Lower lobe of right lung (tissue), 2 donors: ENCODE measurements around the gene SLFNL1. TPM values are rescaled to one million over a fixed set of nuclear protein-coding genes. Genes with fewer than 3 reads are reported as not detected.

Experiments used
- ATAC-seq, 2 donors: fragments of 200-7000 bp; cut with Tn5 transposase; one replicate each; pipeline ENCODE4 v1.9.1; 2020 to 2022; ENCODE audit warnings: mild to moderate bottlenecking in 2 of 2, moderate library complexity in 2 of 2
- DNase-seq: peaks from one replicate; pipeline ENCODE4 v3.0.0-alpha.2; 2020
- H3K27ac ChIP-seq: fragments of 200-600 bp; one replicate; pipeline ENCODE4 v1.8.0; 2022
- H3K27me3 ChIP-seq: fragments of 200-600 bp; one replicate; pipeline ENCODE4 v1.8.0; 2022; ENCODE audit warnings: low read depth
- H3K36me3 ChIP-seq: fragments of 200-600 bp; one replicate; pipeline ENCODE4 v1.8.0; 2022; ENCODE audit warnings: mild to moderate bottlenecking
- H3K4me1 ChIP-seq: fragments of 200-600 bp; one replicate; pipeline ENCODE4 v1.8.0; 2022
- H3K4me3 ChIP-seq: fragments of 200-600 bp; one replicate; pipeline ENCODE4 v1.8.0; 2022; ENCODE audit warnings: mild to moderate bottlenecking
- H3K9me3 ChIP-seq: fragments of 200-600 bp; one replicate; pipeline ENCODE4 v1.8.0; 2022
- intact Hi-C: fragments of 100-400 bp; cut with DNase I; formaldehyde crosslinking; loops from one replicate; pipeline ENCODE4 v1.11.0; 2022
- total RNA-seq: library from RNA; stranded (reverse); fragmentation: NEBNext Ultra II Directional; extraction: Animal tissue kit (Norgen Biotek cat#: 25700); gene quantifications from one replicate; pipeline ENCODE4 v1.2.1, GENCODE V29; 2021
- TF ChIP-seq, protein P1 (sequence below): fragments of 200-600 bp; IDR thresholded peaks from one replicate; pipeline ENCODE4 v1.8.0; 2022; ENCODE audit warnings: antibody characterized with exemption, mild to moderate bottlenecking
- donor health status: DM: no; HTN: yes; CAD: no; lungs with severe emphysema.

The SLFNL1 gene
- total RNA-seq, 1 donor from 2014 or later: 4.8 TPM

DNA sequence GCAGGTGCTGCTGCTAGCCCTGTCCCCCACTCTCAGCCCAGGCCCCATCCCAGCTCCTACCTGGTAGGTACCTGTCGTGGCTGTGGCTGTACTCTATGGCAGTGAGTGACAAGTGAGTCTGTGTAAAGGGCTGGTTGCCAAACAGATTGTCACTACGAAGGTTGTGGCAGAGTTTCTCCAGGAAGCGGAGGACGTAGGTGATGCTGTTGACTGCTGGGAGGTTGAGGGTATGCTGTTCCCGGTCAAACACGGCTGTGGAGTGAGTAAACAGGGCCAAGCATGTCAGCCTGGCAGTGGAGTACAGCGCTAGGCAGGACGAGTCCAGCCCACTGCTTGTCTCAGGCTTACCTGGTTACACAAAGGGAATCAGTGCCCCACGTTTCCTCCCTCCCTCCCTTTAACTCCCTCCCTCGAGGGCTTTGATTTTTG is 24.8 kb upstream of the SLFNL1 start:
- Histone ChIP-seq H3K27me3 (no peaks in the 10 kb centered on the region), H3K27ac (peak overlapping the region; percentile 66), H3K9me3 (no peaks in the 10 kb centered on the region), H3K36me3 (peaks cover 33% of the 10 kb centered on the region), H3K4me3 (no peak overlapping the region), H3K4me1 (peaks cover 31% of the 10 kb centered on the region)
- intact Hi-C loops: no loop called here
- DNase-seq: peak; percentile 65
- ATAC-seq: peak; percentile 92 to 93
- TF ChIP-seq, protein P1, sequence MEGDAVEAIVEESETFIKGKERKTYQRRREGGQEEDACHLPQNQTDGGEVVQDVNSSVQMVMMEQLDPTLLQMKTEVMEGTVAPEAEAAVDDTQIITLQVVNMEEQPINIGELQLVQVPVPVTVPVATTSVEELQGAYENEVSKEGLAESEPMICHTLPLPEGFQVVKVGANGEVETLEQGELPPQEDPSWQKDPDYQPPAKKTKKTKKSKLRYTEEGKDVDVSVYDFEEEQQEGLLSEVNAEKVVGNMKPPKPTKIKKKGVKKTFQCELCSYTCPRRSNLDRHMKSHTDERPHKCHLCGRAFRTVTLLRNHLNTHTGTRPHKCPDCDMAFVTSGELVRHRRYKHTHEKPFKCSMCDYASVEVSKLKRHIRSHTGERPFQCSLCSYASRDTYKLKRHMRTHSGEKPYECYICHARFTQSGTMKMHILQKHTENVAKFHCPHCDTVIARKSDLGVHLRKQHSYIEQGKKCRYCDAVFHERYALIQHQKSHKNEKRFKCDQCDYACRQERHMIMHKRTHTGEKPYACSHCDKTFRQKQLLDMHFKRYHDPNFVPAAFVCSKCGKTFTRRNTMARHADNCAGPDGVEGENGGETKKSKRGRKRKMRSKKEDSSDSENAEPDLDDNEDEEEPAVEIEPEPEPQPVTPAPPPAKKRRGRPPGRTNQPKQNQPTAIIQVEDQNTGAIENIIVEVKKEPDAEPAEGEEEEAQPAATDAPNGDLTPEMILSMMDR: no peak

DNA sequence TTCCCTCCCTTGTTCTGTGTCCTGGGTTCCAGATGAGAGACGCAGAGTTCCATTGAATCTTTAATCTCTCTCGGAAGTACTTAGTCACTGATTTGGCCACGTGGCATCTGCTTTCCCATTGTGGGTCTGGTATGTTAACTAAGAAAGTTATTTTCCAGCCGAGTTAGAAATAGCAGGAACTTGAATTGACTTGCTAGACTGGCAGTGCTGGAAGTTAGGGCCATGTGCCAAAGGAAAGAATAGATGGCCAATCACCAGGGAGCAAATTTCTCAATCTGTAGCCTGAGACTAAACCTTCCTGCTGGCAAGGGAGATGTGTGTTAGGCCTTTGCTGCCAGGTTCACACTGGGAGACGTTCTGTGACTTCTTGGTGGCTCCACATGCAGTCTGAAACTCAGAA is 24.2 kb upstream of the SLFNL1 start:
- Histone ChIP-seq H3K27ac (peak overlapping the region; percentile 66), H3K4me1 (peaks cover 31% of the 10 kb centered on the region), H3K9me3 (no peaks in the 10 kb centered on the region), H3K36me3 (peaks cover 36% of the 10 kb centered on the region), H3K27me3 (no peaks in the 10 kb centered on the region), H3K4me3 (no peak overlapping the region)
- ATAC-seq (peak; percentile 83 to 85), DNase-seq (no peak)
- intact Hi-C loops: no loop called here
- TF ChIP-seq, protein P1: no peak

DNA sequence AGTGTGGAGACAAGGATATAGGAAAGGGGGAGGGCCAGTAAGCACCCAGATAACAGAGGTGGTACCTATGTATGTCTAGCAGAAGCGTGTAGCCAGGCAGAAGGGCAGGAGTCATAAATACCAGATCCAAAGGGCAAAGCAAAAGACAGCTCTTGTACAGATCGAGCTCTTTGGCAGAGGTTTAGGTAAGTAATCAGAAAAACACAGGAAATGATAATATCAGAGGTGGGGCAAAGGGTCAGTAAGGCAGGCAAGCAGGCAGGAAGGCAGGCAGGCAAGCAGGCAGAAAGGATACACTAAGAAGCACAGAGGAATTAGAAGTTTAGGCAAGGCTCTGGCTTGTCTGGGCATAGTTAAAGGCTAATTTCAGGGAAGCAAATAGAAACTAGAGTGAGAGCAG is 22.7 kb upstream of the SLFNL1 start:
- TF ChIP-seq, protein P1: no peak
- H3K4me1 ChIP-seq: peaks cover 31% of the 10 kb centered on the region
- H3K27ac ChIP-seq: no peak overlapping the region
- no peaks in the 10 kb centered on the region for H3K9me3 ChIP-seq
- ATAC-seq: no peak
- no peaks in the 10 kb centered on the region for H3K27me3 ChIP-seq
- no peak overlapping the region for H3K4me3 ChIP-seq
- no peak for DNase-seq
- intact Hi-C loops: no loop called here
- peaks cover 40% of the 10 kb centered on the region for H3K36me3 ChIP-seq

DNA sequence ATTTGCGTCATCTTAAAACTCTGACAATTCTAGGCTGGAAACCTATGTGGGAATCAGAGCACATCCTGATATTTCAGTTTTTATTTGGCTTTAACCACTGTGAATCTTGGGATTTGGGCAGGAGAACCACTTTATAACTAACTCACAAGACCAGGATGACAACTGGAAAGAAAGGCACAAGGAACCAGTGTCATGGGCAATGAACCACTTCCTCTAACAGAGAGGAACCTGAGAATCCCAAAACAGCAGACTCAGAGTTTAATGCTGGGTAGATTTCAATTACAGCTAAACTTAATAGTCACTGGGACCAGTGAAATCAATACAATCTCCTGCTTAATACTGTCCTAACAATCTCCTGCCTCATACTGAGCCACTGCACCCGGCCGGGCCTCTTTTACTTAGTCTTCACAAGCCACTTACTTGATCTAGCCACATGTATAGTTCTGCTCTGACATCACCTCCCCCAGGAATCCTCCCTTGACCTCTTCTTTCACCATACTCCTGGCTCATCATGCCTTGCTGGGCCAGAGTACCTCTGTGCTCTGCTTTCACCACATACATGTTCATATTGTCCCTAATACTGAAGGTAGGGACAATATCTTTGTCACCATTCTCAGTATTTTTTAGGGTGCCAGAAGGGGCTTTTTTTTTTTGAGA is 20.2 kb upstream of the SLFNL1 start:
- ATAC-seq: no peak
- peaks cover 47% of the 10 kb centered on the region for H3K36me3 ChIP-seq
- TF ChIP-seq, protein P1: no peak

DNA sequence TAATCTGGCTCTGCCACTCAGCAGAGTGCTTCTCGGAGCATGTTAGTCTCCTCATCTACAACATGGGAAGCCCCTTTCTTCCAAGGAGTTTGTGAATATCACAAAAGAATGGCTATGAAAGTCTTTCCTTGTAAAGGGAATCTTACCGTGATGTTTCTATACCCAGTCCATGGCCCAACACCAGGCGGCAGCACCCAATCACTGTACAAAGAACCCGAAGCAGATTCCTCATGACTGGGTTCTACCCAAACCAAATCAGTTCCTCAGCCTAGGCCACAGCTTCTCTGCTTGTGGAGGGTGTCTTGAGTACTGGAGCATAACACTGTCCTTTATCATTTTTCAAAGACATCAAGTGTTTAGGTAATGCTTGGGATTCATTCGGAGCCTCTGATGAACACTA is 16.6 kb upstream of the SLFNL1 start:
- no peak overlapping the region for H3K27ac ChIP-seq
- peaks cover 58% of the 10 kb centered on the region for H3K36me3 ChIP-seq
- TF ChIP-seq, protein P1: no peak
- intact Hi-C loops: no loop called here
- no peaks in the 10 kb centered on the region for H3K27me3 ChIP-seq
- no peaks in the 10 kb centered on the region for H3K9me3 ChIP-seq
- ATAC-seq (no peak), DNase-seq (no peak)
- no peak overlapping the region for H3K4me3 ChIP-seq
- no peaks in the 10 kb centered on the region for H3K4me1 ChIP-seq

More for the DNA sequence above, 20.2 kb upstream of the SLFNL1 start:
- H3K4me1 ChIP-seq: peaks cover 30% of the 10 kb centered on the region
- no peaks in the 10 kb centered on the region for H3K9me3 ChIP-seq
- no peaks in the 10 kb centered on the region for H3K27me3 ChIP-seq
- no peak overlapping the region for H3K27ac ChIP-seq
- intact Hi-C loops: no loop called here
- DNase-seq: no peak
- no peak overlapping the region for H3K4me3 ChIP-seq
